ENCODE results near the gene NPAS1. TPM values are rescaled to one million over a fixed set of nuclear protein-coding genes. Genes with fewer than 3 reads are reported as not detected.

NPAS1 gene
- total RNA-seq, 1 donor from 2014 or later = 1.2 TPM

GRCh38 chr19:47003611-47004465 lies 15.8 kb upstream of the NPAS1 start:
- Mint-ChIP-seq H3K27me3 (ENCODE audit: insufficient read depth, low read depth) (peaks cover 21% of the 10 kb centered on the region), H3K9me3 (peaks cover 4% of the 10 kb centered on the region), H3K27ac (peak overlapping the region; percentile 83), H3K4me3 (no peak overlapping the region), H3K4me1 (peaks cover 20% of the 10 kb centered on the region), H3K36me3 (peaks cover 22% of the 10 kb centered on the region)
- Histone ChIP-seq H3K4me2 (no peak overlapping the region), H3K27ac (peak overlapping the region; percentile 3), H4K20me1 (ENCODE audit: low read depth) (peaks cover 17% of the 10 kb centered on the region), H3F3A (ENCODE audit: low read depth) (peaks cover 12% of the 10 kb centered on the region), H3K4me1 (no peaks in the 10 kb centered on the region), H3K79me2 (ENCODE audit: low read depth) (no peaks in the 10 kb centered on the region), H3K9me3 (ENCODE audit: low read depth) (no peaks in the 10 kb centered on the region), H3K36me3 (no peaks in the 10 kb centered on the region), H3K27me3 (no peaks in the 10 kb centered on the region), H3K4me3 (no peak overlapping the region), H3K9ac (no peak overlapping the region), H2AFZ (replicated peaks) (no peak overlapping the region)
- no peak for DNase-seq (ENCODE audit: low spot score)
- TF ChIP-seq EZH2phosphoT487 (IDR thresholded peaks at IDR 0.05) = no peak
- no peak for TF ChIP-seq EZH2 (IDR thresholded peaks at IDR 0.05)
- TF ChIP-seq CTCF (IDR thresholded peaks at IDR 0.05) = no peak

GRCh38 chr19:47005164-47005641 lies 14.4 kb upstream of the NPAS1 start:
- H2AFZ ChIP-seq (replicated peaks) = no peak overlapping the region
- Mint-ChIP-seq H3K4me1 (peaks cover 20% of the 10 kb centered on the region), H3K4me3 (no peak overlapping the region)

GRCh38 chr19:47005873-47006272 lies 13.8 kb upstream of the NPAS1 start:
- peaks cover 17% of the 10 kb centered on the region for H4K20me1 ChIP-seq (ENCODE audit: low read depth)
- H3K27ac ChIP-seq = no peak overlapping the region
- no peak overlapping the region for H3K4me3 Mint-ChIP-seq
- no peak overlapping the region for H3K9ac ChIP-seq
- H3F3A ChIP-seq (ENCODE audit: low read depth) = peaks cover 12% of the 10 kb centered on the region
- H3K4me1 ChIP-seq = no peaks in the 10 kb centered on the region
- H3K27me3 Mint-ChIP-seq (ENCODE audit: insufficient read depth, low read depth) = peaks cover 17% of the 10 kb centered on the region
- peaks cover 20% of the 10 kb centered on the region for H3K4me1 Mint-ChIP-seq
- H3K36me3 Mint-ChIP-seq = peaks cover 12% of the 10 kb centered on the region
- H3K9me3 Mint-ChIP-seq = peaks cover 4% of the 10 kb centered on the region
- H3K36me3 ChIP-seq = no peaks in the 10 kb centered on the region
- no peak overlapping the region for H3K4me2 ChIP-seq
- no peaks in the 10 kb centered on the region for H3K27me3 ChIP-seq
- H3K27ac Mint-ChIP-seq = peak overlapping the region; percentile 75
- DNase-seq (ENCODE audit: low spot score) = no peak
- TF ChIP-seq EZH2phosphoT487 (IDR thresholded peaks at IDR 0.05) (no peak), CTCF (IDR thresholded peaks at IDR 0.05) (no peak), EZH2 (IDR thresholded peaks at IDR 0.05) (no peak)
- no peaks in the 10 kb centered on the region for H3K79me2 ChIP-seq (ENCODE audit: low read depth)
- no peak overlapping the region for H2AFZ ChIP-seq (replicated peaks)
- no peaks in the 10 kb centered on the region for H3K9me3 ChIP-seq (ENCODE audit: low read depth)
- H3K4me3 ChIP-seq = no peak overlapping the region

More at GRCh38 chr19:47005164-47005641, 14.4 kb upstream of the NPAS1 start:
- H3F3A ChIP-seq (ENCODE audit: low read depth) = peaks cover 12% of the 10 kb centered on the region
- H3K27me3 ChIP-seq = no peaks in the 10 kb centered on the region
- peaks cover 17% of the 10 kb centered on the region for H4K20me1 ChIP-seq (ENCODE audit: low read depth)
- no peak for DNase-seq (ENCODE audit: low spot score)
- no peak overlapping the region for H3K27ac ChIP-seq
- H3K4me3 ChIP-seq = no peak overlapping the region
- no peaks in the 10 kb centered on the region for H3K36me3 ChIP-seq
- no peak overlapping the region for H3K27ac Mint-ChIP-seq
- no peaks in the 10 kb centered on the region for H3K9me3 ChIP-seq (ENCODE audit: low read depth)
- H3K9me3 Mint-ChIP-seq = peaks cover 4% of the 10 kb centered on the region
- H3K4me2 ChIP-seq = no peak overlapping the region
- no peaks in the 10 kb centered on the region for H3K4me1 ChIP-seq
- no peak for TF ChIP-seq EZH2 (IDR thresholded peaks at IDR 0.05)
- TF ChIP-seq CTCF (IDR thresholded peaks at IDR 0.05) = no peak
- no peak for TF ChIP-seq EZH2phosphoT487 (IDR thresholded peaks at IDR 0.05)
- peaks cover 19% of the 10 kb centered on the region for H3K27me3 Mint-ChIP-seq (ENCODE audit: insufficient read depth, low read depth)
- peaks cover 14% of the 10 kb centered on the region for H3K36me3 Mint-ChIP-seq
- H3K79me2 ChIP-seq (ENCODE audit: low read depth) = no peaks in the 10 kb centered on the region
- no peak overlapping the region for H3K9ac ChIP-seq
